CD14-positive monocyte (primary cell): Measurements from ENCODE around the gene FGFR2. TPM values are rescaled to one million over a fixed set of nuclear protein-coding genes. Genes with fewer than 3 reads are reported as not detected.

Experiments
- DNase-seq, 3 donors: peaks; one replicate each; pipeline ENCODE4 v3.0.0-alpha.2; 2011 to 2022
- H2AFZ ChIP-seq: 2 replicates; pipeline ENCODE4 v1.6.0; 2012; ENCODE audit warnings: mild to moderate bottlenecking, low read depth, low read length, inconsistent platforms; ENCODE audit not compliant: insufficient read depth, poor library complexity, severe bottlenecking
- H3K27ac ChIP-seq, 2 donors: 1 replicate in 1 of 2; 2 replicates in 1 of 2; pipeline ENCODE4 v1.5.1; 2012 to 2013; ENCODE audit warnings: low read length in 2 of 2, control low read depth in 1 of 2, inconsistent platforms in 1 of 2, low read depth in 1 of 2, mild to moderate bottlenecking in 1 of 2
- H3K27me3 ChIP-seq, 2 donors: one replicate each; pipeline versions ENCODE4 v1.6.0 to v1.6.1; 2011 to 2013; ENCODE audit warnings: low read length in 2 of 2; ENCODE audit not compliant: control insufficient read depth in 2 of 2, insufficient read depth in 2 of 2
- H3K36me3 ChIP-seq, 2 donors: replicated peaks in 1 of 2; 1 replicate in 1 of 2; 2 replicates in 1 of 2; pipeline versions ENCODE4 v1.5.1 to v1.6.1; 2012 to 2013; ENCODE audit warnings: low read length in 2 of 2, control low read depth in 1 of 2, inconsistent platforms in 1 of 2, mild to moderate bottlenecking in 1 of 2; ENCODE audit not compliant: insufficient read depth in 2 of 2, control insufficient read depth in 1 of 2
- H3K4me1 ChIP-seq, 2 donors: 1 replicate in 1 of 2; 2 replicates in 1 of 2; pipeline versions ENCODE4 v1.5.1 to v1.6.1; 2012 to 2013; ENCODE audit warnings: low read length in 2 of 2, control low read depth in 1 of 2, inconsistent platforms in 1 of 2, mild to moderate bottlenecking in 1 of 2, moderate library complexity in 1 of 2; ENCODE audit not compliant: insufficient read depth in 2 of 2, control insufficient read depth in 1 of 2
- H3K4me2 ChIP-seq: replicated peaks from 2 replicates; pipeline ENCODE3; 2012; ENCODE audit warnings: low read length, moderate library complexity, mild to moderate bottlenecking; ENCODE audit not compliant: poor library complexity, severe bottlenecking; ENCODE audit errors: extremely low read depth
- H3K4me3 ChIP-seq, 3 experiments: fragments of 200-600 bp in 1 of 3; sonication (generic) in 1 of 3; replicated peaks in 1 of 3; 1 replicate in 2 of 3; 2 replicates in 1 of 3; pipeline ENCODE4 v1.5.1; 2011 to 2013; ENCODE audit warnings: low read length in 3 of 3, mild to moderate bottlenecking in 3 of 3, control low read depth in 2 of 3, low read depth in 2 of 3, inconsistent platforms in 1 of 3, moderate library complexity in 1 of 3
- H3K79me2 ChIP-seq: 2 replicates; pipeline ENCODE4 v1.6.0; 2012; ENCODE audit warnings: mild to moderate bottlenecking, control low read depth, inconsistent platforms, low read length, moderate library complexity; ENCODE audit not compliant: insufficient read depth
- H3K9ac ChIP-seq: 2 replicates; pipeline ENCODE4 v1.6.0; 2017; ENCODE audit warnings: low read length, mild to moderate bottlenecking; ENCODE audit not compliant: insufficient read depth, poor library complexity, severe bottlenecking
- H3K9me3 ChIP-seq, 2 donors: replicated peaks in 1 of 2; 1 replicate in 1 of 2; 2 replicates in 1 of 2; pipeline versions ENCODE4 v1.5.1 to v1.6.1; 2012 to 2013; ENCODE audit warnings: low read length in 2 of 2, control low read depth in 1 of 2; ENCODE audit not compliant: control insufficient read depth in 1 of 2, insufficient read depth in 1 of 2
- H4K20me1 ChIP-seq: 2 replicates; pipeline ENCODE4 v1.6.0; 2012; ENCODE audit warnings: mild to moderate bottlenecking, low read length, control low read depth, moderate library complexity; ENCODE audit not compliant: insufficient read depth
- H3K27ac Mint-ChIP-seq, 7 donors: one replicate each; pipeline ENCODE4 v1.8.0; 2020; ENCODE audit warnings: mild to moderate bottlenecking in 7 of 7, mixed read lengths in 7 of 7, moderate library complexity in 6 of 7, inconsistent platforms in 2 of 7
- H3K27me3 Mint-ChIP-seq, 3 donors: one replicate each; pipeline ENCODE4 v1.8.0; 2021 to 2022; ENCODE audit warnings: low read depth in 3 of 3, mild to moderate bottlenecking in 3 of 3, mixed read lengths in 3 of 3, moderate library complexity in 3 of 3, inconsistent platforms in 1 of 3
- H3K36me3 Mint-ChIP-seq, 2 donors: one replicate each; pipeline ENCODE4 v1.8.0; 2020; ENCODE audit warnings: mixed read lengths in 2 of 2, inconsistent platforms in 1 of 2, mild to moderate bottlenecking in 1 of 2
- H3K4me1 Mint-ChIP-seq: one replicate; pipeline ENCODE4 v1.8.0; 2020; ENCODE audit warnings: mild to moderate bottlenecking, mixed read lengths
- H3K4me3 Mint-ChIP-seq, 2 donors: one replicate each; pipeline ENCODE4 v1.8.0; 2020; ENCODE audit warnings: mild to moderate bottlenecking in 2 of 2, mixed read lengths in 2 of 2, moderate library complexity in 1 of 2
- H3K9me3 Mint-ChIP-seq, 7 donors: one replicate each; pipeline ENCODE4 v1.8.0; 2020 to 2022; ENCODE audit warnings: mixed read lengths in 7 of 7, mild to moderate bottlenecking in 6 of 7, moderate library complexity in 6 of 7, inconsistent platforms in 2 of 7
- WGBS: methylation state at CpG from one replicate; pipeline ENCODE4 v1.1.5; 2013; ENCODE audit warnings: missing lambda C conversion rate; ENCODE audit not compliant: insufficient coverage; 5-methylcytosine and 5-hydroxymethylcytosine counted together
- intact Hi-C, 2 donors: fragments of 100-400 bp; cut with micrococcal nuclease; formaldehyde crosslinking; loops; one replicate each; pipeline versions ENCODE4 v1.15.0 to v1.15.1; 2023
- polyA plus RNA-seq, 3 donors: library from polyadenylated mRNA; depleted of rRNA in 1 of 3; unstranded in 2 of 3; stranded (reverse) in 1 of 3; fragments of 300-500 nt in 2 of 3; fragments of >200 nt in 1 of 3; fragmentation: Illumina TruSeq in 2 of 3; gene quantifications; 1 replicate in 2 of 3; 2 replicates in 1 of 3; pipeline ENCODE4 v1.2.3, GENCODE V29; 2012 to 2021
- TF ChIP-seq, protein P1 (sequence below): fragments of 200-600 bp; IDR thresholded peaks from one replicate; pipeline ENCODE4 v1.8.0; 2022; ENCODE audit warnings: antibody characterized with exemption, mild to moderate bottlenecking

Gene FGFR2
- polyA plus RNA-seq, 3 donors: not detected

DNA sequence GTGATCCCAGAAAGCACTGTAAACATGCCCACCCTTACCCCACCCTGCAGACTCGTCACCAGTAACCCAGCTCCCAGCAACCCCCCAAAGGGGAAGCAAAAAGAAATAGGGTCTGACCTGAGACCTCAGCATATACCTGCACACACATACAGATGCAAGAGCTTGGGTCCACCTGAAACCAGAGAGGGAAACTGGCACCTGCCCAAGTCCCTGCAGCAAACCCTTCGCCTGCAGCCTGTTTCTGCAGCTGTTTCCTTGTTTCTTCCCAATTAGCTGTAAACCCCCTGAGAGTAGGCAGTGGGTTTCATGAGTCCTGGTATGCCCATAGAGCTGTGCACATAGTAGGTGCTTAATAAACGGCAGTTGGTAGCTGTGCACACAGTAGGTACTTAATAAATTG, 140.5 kb downstream of the FGFR2 start:
- Histone ChIP-seq H2AFZ (no peak overlapping the region), H3K4me2 (no peak overlapping the region), H3K27me3 (no peaks in the 10 kb centered on the region), H3K9ac (no peak overlapping the region), H4K20me1 (no peaks in the 10 kb centered on the region), H3K4me1 (no peaks in the 10 kb centered on the region), H3K4me3 (no peak overlapping the region), H3K36me3 (no peaks in the 10 kb centered on the region), H3K79me2 (no peaks in the 10 kb centered on the region), H3K27ac (no peak overlapping the region), H3K9me3 (no peaks in the 10 kb centered on the region)
- intact Hi-C loops: no loop called here
- TF ChIP-seq, protein P1, sequence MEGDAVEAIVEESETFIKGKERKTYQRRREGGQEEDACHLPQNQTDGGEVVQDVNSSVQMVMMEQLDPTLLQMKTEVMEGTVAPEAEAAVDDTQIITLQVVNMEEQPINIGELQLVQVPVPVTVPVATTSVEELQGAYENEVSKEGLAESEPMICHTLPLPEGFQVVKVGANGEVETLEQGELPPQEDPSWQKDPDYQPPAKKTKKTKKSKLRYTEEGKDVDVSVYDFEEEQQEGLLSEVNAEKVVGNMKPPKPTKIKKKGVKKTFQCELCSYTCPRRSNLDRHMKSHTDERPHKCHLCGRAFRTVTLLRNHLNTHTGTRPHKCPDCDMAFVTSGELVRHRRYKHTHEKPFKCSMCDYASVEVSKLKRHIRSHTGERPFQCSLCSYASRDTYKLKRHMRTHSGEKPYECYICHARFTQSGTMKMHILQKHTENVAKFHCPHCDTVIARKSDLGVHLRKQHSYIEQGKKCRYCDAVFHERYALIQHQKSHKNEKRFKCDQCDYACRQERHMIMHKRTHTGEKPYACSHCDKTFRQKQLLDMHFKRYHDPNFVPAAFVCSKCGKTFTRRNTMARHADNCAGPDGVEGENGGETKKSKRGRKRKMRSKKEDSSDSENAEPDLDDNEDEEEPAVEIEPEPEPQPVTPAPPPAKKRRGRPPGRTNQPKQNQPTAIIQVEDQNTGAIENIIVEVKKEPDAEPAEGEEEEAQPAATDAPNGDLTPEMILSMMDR: no peak
- Mint-ChIP-seq H3K27ac (no peak overlapping the region), H3K27me3 (peaks cover 0 to 2% (median 2%) of the 10 kb centered on the region in 3 donors), H3K4me3 (no peak overlapping the region), H3K4me1 (no peaks in the 10 kb centered on the region), H3K36me3 (no peaks in the 10 kb centered on the region), H3K9me3 (peaks cover 0 to 11% (median 4%) of the 10 kb centered on the region in 7 donors)
- no peak for DNase-seq
- WGBS: 63% methylated on average over 2 of the region's 3 CpGs

DNA sequence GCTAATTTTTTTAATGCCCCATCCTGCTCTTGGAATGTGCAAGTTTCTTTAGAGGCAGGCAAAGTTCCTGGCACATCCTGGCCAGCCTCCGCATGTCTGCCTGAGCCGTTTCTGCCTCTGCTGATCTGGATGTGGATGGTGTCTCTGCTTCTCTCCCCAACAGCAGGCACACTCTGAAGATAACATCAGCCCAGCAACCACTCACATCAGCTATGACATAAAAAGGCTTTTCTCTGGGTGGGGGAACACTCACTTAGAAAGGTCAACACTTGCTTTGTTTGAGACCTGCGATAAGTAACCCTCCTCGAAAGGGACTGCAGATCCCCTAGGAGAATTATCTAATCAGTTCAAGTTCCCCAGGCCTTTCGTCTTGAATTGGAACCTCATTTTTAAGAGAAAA, 142.9 kb downstream of the FGFR2 start:
- Histone ChIP-seq H3K4me1 (no peaks in the 10 kb centered on the region), H3K27ac (no peak overlapping the region), H4K20me1 (no peaks in the 10 kb centered on the region), H3K36me3 (no peaks in the 10 kb centered on the region), H2AFZ (no peak overlapping the region), H3K4me3 (no peak overlapping the region), H3K4me2 (no peak overlapping the region), H3K79me2 (no peaks in the 10 kb centered on the region), H3K9ac (no peak overlapping the region), H3K9me3 (no peaks in the 10 kb centered on the region), H3K27me3 (no peaks in the 10 kb centered on the region)
- peaks cover 0 to 11% (median 4%) of the 10 kb centered on the region in 7 donors for H3K9me3 Mint-ChIP-seq
- H3K27ac Mint-ChIP-seq: no peak overlapping the region
- TF ChIP-seq, protein P1: no peak
- no peaks in the 10 kb centered on the region for H3K4me1 Mint-ChIP-seq
- H3K27me3 Mint-ChIP-seq: peaks cover 0 to 1% (median 0%) of the 10 kb centered on the region in 3 donors
- H3K36me3 Mint-ChIP-seq: no peaks in the 10 kb centered on the region
- no peak for DNase-seq
- intact Hi-C loops: no loop called here
- whole genome bisulfite sequencing: 100% methylated on average over 2 of the region's 5 CpGs
- H3K4me3 Mint-ChIP-seq: no peak overlapping the region
